NB4 (cell line): Measurements from ENCODE around the gene BMPR2.

Experiments used
- DNase-seq: peaks from one replicate; pipeline ENCODE4 v3.0.0; 2010; ENCODE audit warnings: low read depth
- H3K4me3 ChIP-seq: one replicate; pipeline ENCODE4 v1.5.1; 2011; ENCODE audit warnings: mild to moderate bottlenecking, low read depth, low read length, moderate library complexity
- MYC ChIP-seq: IDR thresholded peaks from 2 replicates; pipeline ENCODE4 v1.6.1; 2011; ENCODE audit warnings: low read depth, low read length
- POLR2A ChIP-seq: IDR thresholded peaks from 2 replicates; pipeline ENCODE4 v1.6.1; 2011; ENCODE audit warnings: mild to moderate bottlenecking; ENCODE audit not compliant: insufficient read length; ENCODE audit errors: extremely low read depth
- TF ChIP-seq, protein P1 (sequence below): IDR thresholded peaks from 2 replicates; pipeline ENCODE4 v1.6.1; 2011; ENCODE audit warnings: low read depth, low read length
- TF ChIP-seq, protein P2 (sequence below): IDR thresholded peaks from one replicate; pipeline ENCODE4 v1.5.1; 2012; ENCODE audit warnings: low read depth, low read length

The BMPR2 gene

DNA sequence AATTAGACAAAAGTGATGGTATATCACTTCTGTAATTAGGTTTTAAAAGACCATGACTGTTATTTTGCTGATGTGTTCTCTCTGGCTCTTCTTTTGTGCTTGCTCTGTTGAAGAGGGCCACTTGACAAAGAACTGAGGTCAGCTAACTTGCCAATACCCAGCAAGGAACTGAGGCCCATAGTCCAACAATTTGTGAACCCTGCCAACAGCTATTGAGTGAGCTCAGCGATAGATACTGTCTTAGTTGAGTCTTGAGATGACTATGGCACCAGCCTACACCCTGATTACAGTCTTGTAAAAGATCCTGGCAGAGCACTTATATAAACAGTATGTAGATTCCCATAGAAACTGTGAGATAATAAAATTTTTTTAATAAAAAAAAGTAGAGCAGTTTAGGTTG is 103.0 kb downstream of the BMPR2 start:
- TF ChIP-seq, protein P1, sequence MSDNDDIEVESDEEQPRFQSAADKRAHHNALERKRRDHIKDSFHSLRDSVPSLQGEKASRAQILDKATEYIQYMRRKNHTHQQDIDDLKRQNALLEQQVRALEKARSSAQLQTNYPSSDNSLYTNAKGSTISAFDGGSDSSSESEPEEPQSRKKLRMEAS, result no peak
- TF ChIP-seq MYC (no peak), POLR2A (no peak)
- TF ChIP-seq, protein P2, sequence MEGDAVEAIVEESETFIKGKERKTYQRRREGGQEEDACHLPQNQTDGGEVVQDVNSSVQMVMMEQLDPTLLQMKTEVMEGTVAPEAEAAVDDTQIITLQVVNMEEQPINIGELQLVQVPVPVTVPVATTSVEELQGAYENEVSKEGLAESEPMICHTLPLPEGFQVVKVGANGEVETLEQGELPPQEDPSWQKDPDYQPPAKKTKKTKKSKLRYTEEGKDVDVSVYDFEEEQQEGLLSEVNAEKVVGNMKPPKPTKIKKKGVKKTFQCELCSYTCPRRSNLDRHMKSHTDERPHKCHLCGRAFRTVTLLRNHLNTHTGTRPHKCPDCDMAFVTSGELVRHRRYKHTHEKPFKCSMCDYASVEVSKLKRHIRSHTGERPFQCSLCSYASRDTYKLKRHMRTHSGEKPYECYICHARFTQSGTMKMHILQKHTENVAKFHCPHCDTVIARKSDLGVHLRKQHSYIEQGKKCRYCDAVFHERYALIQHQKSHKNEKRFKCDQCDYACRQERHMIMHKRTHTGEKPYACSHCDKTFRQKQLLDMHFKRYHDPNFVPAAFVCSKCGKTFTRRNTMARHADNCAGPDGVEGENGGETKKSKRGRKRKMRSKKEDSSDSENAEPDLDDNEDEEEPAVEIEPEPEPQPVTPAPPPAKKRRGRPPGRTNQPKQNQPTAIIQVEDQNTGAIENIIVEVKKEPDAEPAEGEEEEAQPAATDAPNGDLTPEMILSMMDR, result no peak
- no peak overlapping the region for H3K4me3 ChIP-seq
- DNase-seq, result no peak

DNA sequence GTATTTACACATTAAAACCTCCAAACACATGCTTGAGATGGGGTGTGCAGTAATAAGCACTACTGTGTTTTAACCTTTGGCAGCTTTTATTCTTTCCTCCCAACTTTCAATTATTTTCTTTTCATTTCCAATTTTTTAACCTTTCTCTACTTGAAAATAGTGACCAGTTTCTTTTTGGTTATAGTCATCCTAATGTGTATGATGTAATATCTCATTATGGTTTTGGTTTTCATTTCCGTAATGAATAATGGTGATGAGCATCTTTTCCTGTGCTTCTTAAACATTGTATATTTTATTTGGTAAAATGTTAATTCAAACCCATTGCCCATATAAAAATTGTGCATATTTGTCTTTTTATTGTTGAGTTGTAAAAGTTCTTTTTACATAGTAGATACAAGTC is 103.5 kb downstream of the BMPR2 start:
- TF ChIP-seq MYC (no peak), POLR2A (no peak)
- TF ChIP-seq, protein P2, result no peak
- TF ChIP-seq, protein P1, result no peak
- no peak for DNase-seq
- no peak overlapping the region for H3K4me3 ChIP-seq

DNA sequence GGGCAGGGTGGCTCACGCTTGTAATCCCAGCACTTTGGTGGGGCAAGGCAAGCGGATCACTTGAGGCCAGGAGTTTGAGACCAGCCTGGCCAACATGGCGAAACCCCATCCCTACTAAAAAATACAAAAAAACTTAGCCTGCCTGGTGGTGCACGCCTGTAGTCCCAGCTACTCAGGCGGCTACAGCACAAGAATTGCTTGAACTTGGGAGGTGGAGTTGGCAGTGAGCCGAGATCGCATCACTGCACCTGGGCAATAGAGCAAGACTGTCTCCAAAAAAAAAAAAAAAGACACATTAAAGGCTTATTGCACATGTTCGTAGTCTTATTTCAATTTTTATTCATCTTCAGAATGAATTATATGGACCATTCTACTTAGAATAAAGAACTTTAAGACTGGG is 110.2 kb downstream of the BMPR2 start:
- H3K4me3 ChIP-seq, result no peak overlapping the region
- no peak for DNase-seq
- TF ChIP-seq, protein P2, result no peak

DNA sequence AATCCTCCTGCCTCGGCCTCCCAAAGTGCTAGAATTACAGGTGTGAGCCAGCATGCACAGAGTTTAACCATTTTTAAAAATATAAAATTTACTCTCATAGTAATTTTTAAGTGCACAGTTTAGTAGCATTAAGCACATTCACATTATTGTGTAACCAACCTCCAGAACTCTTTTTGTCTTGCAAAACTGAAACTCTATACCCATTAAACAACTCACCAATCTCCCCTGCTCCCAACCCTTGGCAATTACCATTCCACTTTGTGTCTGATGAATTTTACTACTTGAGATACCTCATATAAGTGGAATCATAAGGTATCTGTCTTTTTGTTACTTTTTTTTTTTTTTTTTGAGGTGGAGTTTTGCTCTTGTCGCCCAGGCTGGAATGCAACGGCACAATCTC is 112.5 kb downstream of the BMPR2 start:
- TF ChIP-seq, protein P2, result no peak
- no peak for TF ChIP-seq MYC
- no peak for TF ChIP-seq POLR2A
- TF ChIP-seq, protein P1, result no peak
- DNase-seq, result no peak
- no peak overlapping the region for H3K4me3 ChIP-seq

DNA sequence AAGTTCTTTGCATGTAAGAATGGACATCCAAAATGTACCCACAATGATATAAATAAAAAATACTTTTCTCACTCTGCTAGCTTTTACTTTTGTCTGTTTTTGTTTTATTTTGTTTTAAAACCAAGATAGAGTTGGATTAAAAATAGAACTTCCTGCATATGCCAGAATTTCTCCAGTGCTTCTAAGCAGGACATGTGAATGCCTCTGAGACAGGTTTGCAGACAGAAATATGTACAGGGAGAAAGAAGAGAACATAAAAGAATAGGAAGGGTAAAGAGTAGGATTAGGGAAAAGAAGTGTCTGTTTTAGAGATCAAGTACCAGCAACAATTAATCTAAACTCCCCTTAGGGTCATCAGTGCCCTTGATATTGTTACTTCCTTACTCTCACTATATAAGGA is 114.4 kb downstream of the BMPR2 start:
- no peak overlapping the region for H3K4me3 ChIP-seq
- no peak for DNase-seq
- TF ChIP-seq MYC, result no peak
- TF ChIP-seq, protein P2, result no peak
- no peak for TF ChIP-seq POLR2A
- TF ChIP-seq, protein P1, result no peak

DNA sequence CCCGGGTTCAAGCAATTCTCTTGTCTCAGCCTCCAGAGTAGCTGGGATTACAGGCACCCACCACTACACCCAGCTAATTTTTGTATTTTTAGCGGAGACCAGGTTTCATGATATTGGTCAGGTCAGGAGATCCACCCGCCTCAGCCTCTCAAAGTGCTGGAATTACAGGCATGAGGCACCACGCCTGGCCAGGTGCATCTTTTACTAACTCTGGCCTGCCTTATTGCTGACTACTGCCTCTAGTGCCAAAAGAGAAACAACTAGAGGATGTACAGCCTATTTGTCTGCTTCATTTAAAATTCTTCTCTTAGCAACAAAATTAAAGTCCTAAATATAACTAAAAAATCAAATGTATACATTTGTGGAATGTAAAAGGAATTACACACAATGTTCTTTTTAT is 115.4 kb downstream of the BMPR2 start:
- TF ChIP-seq, protein P1, result no peak
- no peak for TF ChIP-seq MYC
- TF ChIP-seq, protein P2, result no peak
- TF ChIP-seq POLR2A, result no peak
- H3K4me3 ChIP-seq, result no peak overlapping the region
- DNase-seq, result no peak
